GM21381 (cell line): Measurements from ENCODE around the gene C1QTNF6.
"Not testable (repeated sequence)": the region's sequence is repeated elsewhere in the genome, so short reads cannot be mapped to it uniquely, and the experiment has no call there.

Experiments
- ATAC-seq: cut with Tn5 transposase; IDR thresholded peaks from one replicate; pipeline ENCODE4 v1.9.1; 2021; ENCODE audit warnings: mild to moderate bottlenecking, moderate library complexity; ENCODE audit not compliant: unreplicated experiment

Gene C1QTNF6

GRCh38 chr22:37178350-37179125 lies 9.5 kb downstream of the C1QTNF6 start:
- no peak for ATAC-seq

DNA sequence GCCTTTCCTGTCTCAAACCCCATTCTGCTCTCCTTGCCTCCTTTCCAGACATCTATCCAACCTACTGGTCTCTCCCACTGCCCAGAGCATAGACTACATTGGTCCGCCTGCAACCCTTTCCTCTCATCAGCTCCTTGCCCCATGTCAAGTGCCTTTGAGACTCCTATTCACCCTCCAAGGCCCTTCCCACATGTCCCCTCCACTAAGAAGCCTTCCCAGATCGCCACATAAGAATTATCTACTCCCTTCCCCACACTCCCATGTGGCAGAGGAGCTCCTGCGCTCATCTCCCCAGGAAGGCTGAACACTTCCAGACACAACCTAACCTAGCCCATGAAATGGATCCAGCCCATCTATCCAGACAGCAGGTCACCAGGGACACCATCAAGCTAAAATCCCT lies 10.3 kb downstream of the C1QTNF6 start:
- ATAC-seq = no peak

DNA sequence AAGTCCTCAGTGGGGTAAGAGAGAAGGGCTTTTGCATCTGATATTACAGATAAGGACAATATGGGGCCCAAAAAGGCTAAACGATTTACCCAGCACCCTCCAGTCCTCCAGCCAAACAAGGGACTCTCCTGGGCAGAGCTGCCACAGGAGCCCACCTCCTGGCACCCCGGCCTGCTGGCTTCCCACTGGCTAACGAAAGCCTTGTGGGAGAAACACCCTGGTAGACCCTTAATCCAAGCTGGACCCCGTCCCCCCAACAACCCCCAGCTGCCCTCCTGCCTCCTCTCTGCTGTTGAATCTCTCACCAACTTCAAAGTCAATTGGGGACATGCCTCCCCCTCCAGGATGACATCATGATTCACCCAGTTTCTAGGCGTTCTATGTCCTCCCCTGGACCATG lies 10.8 kb downstream of the C1QTNF6 start:
- no peak for ATAC-seq

DNA sequence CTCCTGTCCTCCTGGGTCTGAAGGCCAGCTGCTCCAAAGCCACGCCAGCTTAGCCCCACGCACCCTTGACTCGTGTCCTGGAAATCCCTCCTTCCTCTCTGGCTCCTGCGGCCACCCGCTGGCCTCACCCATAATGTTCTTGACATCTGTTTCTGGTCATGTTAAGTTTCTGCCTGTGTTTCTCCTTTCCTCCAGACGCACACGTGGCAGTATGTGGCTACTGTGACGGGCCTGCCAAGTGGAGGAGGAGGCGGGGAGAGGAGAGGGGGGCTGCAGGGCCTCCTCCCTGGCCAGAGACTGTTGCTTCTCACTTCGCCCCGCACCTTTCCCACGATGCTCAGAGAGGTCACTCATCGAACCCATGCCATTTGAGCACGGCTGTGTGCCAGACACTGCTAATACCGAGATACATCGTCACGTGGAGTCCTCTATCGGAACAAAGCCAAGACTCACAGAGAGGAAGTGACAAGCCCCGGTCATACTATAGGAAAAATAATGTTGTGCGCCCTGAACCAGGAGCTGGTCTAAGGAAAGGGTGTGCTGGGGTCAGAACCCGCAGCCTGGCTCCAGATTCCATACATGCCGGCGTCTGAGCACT lies 11.5 kb downstream of the C1QTNF6 start:
- no peak for ATAC-seq

GRCh38 chr22:37175414-37176281 lies 12.4 kb downstream of the C1QTNF6 start:
- no peak for ATAC-seq

GRCh38 chr22:37174964-37175363 lies 13.1 kb downstream of the C1QTNF6 start:
- no peak for ATAC-seq

- no peak for ATAC-seq
Measured at GRCh38 chr22:37173709-37174108, 14.3 kb downstream of the C1QTNF6 start.

GRCh38 chr22:37172266-37173245 lies 15.5 kb downstream of the C1QTNF6 start:
- no peak for ATAC-seq

DNA sequence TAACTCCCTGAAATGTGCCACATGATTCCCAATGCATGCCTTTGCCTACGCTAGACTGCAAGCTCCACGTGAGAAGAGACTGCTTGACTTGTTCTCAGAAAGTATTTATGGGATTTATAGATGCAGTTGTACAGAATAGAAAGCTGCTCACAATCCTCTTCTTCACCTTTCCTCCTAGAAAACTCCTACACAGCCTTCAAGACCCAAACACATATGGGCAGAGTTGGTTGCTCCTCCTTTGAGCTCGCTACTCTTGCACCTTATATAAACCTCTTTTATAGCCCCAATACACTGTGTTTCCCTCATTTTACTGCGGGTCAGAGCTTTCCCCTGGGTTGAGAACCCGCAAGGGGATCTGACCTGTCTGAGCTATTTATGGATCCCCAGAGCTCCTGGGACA lies 16.4 kb downstream of the C1QTNF6 start:
- ATAC-seq = no peak

DNA sequence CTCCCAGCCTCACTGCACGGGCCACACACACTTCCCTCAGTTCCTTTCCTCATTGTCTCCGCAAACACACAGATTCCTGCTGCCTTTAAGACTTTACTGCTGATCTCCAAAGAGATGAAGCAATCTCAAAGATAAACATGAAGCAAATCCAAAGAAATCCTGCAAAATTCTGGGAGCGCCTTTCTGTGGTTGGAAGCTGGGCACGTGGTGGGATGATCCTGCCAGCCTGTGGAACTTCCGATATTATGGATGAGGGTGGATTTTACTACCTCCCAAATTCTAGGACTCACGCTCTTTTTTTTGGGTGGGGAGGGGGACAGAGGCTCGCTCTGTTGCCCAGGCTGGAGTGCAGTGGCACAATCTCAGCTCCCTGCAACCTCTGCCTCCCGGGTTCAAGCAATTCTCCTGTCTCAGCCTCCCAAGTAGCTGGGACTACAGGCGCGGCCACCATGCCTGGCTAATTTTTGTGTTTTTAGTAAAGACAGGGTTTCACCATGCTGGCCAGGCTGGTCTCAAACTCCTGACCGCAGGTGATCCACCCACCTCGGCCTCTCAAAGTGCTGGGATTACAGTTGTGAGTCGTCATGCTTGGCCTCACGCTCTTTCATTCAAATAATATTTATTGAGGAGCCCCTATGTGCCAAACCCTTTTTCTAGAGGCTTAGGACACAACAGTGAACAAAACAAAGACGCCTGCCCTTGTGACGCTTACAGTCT lies 17.2 kb downstream of the C1QTNF6 start:
- not testable (repeated sequence) for ATAC-seq

DNA sequence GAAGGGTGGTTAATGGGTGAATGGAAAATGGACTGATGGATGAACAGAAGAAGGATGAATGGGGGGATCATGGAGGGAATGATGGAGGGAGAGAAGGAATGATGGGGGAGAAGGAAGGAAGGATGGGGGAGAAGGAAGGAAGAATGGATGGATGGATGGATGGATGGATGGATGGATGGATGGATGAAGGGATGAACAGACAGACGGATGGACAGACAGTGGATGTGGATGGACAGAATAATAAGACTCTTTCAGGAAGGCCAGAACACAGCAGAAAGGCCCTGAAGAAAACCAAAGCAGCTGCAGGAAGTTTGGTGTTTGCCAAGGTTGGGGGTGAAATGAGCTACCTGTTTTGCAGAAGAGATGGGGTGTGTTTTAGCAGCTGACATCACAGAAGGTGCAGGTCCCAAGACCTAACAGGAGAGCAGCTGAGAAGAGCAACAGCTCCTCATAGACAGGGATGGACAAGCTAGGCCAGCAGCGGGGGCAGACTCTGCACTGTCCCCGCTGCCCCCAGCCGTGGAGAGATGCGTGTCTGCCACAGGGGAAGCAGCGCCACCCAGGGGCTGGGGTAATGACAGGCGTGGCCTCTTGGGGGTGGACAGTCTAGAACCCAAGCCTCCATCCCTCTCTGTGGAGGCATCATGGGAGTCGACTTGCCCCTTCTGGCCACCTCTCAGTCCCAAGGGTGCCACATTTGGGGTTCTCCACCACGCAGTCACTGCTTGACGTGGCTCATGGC lies 17.9 kb downstream of the C1QTNF6 start:
- no peak for ATAC-seq

GRCh38 chr22:37169406-37169805 lies 18.6 kb downstream of the C1QTNF6 start:
- ATAC-seq = no peak

DNA sequence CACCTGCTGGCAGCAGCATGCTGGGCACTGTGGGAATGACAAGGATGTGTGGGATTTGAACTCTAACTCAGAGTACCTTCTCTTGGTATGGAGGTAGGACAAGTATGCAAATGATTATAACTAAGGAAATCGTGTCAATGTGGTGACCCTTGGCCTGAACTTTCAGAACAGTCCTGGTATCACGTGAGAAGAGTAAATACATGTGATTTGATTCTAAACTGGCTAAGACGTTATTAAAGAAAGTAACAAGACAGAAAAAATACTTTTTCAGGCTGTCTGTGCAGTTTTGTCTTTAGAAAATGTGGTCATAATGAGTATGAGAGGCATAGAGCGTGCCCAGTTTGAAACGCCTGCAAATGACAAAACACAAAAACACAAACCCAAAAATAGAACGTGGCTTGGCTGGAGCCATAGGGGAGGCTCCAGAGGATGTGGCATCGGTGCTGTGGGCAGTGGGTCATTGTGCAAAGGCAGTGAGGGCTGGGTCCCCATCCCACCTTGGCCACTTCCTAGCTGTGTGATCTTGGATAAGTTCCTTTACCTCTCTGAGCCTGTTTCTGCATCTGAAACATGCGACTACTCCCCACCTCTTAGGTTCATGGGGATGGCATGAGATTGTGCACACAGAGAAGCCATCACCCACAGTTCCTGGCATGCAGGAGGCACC lies 19.9 kb downstream of the C1QTNF6 start:
- no peak for ATAC-seq

GRCh38 chr22:37167176-37167980 lies 20.7 kb downstream of the C1QTNF6 start:
- ATAC-seq = no peak

DNA sequence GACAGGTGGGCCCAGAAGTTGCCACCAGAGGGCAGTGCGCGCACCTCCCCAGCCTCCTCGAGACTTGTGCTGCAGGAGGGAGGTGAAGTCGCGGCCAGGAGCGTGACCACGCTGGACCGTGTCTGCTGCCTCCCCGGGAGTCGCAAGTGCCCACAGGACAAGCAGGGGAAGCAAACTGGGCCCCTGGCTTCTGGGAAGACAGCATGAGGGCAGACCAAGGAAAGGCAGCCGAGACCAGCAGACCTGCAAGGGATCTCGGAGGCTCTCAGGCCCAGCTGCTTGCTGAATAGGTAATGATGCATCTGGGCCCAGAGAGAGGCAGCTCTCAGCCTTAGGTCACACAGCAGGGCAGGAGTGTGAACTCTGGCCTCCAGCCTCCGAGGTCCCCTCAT lies 21.4 kb downstream of the C1QTNF6 start:
- no peak for ATAC-seq

GRCh38 chr22:37165940-37166674 lies 21.9 kb downstream of the C1QTNF6 start:
- no peak for ATAC-seq

DNA sequence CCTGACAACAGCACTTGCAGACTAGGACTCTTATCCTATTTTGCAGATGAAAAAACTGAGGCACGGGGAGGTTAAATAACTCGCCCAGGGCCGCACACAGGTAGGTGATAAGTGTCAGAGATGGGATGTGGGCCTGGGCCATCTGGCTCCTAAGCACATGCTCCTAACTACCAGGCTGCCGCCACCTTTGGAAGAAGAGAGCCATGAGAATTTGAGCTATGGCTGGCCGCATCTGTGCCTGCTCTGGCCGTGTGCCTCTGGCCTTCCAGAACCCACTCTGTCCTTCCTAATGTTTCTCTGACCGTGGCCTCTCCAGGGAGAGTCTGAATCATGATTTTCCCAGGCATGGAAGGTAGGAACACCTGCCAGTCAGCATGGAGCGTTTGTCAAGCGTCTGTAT lies 23.0 kb downstream of the C1QTNF6 start:
- ATAC-seq = no peak
